C4-2B (cell line): ENCODE measurements around the gene PTPRU.

Experiments used
- CTCF ChIP-seq: fragments of 450-650 bp; conservative IDR thresholded peaks from 2 replicates; pipeline ENCODE4 v1.5.1; 2017; ENCODE audit warnings: mild to moderate bottlenecking
- ZFX ChIP-seq: fragments of 450-650 bp; IDR thresholded peaks from 2 replicates; pipeline ENCODE4 v1.6.1; 2017

- TF ChIP-seq CTCF (no peak), ZFX (no peak)
These were observed 107.2 kb downstream of the PTPRU start for GRCh38 chr1:29343476-29343875.
